ENCODE measurements around the gene PPP1R14D.

DNA sequence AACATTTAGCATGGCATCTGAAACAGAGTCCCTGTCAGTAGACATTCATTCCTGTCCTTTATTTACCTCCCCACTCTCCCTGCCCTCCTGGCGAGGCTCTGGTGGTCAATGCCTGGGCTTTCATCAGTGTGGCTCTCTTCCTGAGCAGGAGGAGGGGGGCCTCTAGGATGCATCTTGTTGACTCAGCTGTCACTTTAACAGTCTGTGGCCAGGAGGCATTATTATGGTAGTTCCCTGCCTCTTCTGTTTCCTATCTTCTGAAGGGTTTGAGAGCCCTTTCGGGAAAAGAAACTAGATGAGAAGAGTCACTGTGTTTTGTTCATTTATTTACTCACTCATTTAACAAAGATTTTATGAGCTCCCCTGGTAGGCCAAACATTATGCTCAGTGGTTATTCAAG lies 2.4 kb upstream of the PPP1R14D start:
- TF ChIP-seq CTCF (IDR thresholded peaks at IDR 0.05) (no peak), POLR2A (IDR thresholded peaks at IDR 0.05) (no peak)

Data from thyroid gland (tissue), 4 donors.